HG03558 (cell line): ENCODE data around the gene ADSS1.
"Not testable (repeated sequence)": the region's sequence is repeated elsewhere in the genome, so short reads cannot be mapped to it uniquely, and the experiment has no call there.

Experiments
- ATAC-seq: cut with Tn5 transposase; IDR thresholded peaks from one replicate; pipeline ENCODE4 v1.9.1; 2021; ENCODE audit warnings: moderate number of reproducible peaks; ENCODE audit not compliant: unreplicated experiment; ENCODE audit errors: extremely low read depth

The ADSS1 gene

DNA sequence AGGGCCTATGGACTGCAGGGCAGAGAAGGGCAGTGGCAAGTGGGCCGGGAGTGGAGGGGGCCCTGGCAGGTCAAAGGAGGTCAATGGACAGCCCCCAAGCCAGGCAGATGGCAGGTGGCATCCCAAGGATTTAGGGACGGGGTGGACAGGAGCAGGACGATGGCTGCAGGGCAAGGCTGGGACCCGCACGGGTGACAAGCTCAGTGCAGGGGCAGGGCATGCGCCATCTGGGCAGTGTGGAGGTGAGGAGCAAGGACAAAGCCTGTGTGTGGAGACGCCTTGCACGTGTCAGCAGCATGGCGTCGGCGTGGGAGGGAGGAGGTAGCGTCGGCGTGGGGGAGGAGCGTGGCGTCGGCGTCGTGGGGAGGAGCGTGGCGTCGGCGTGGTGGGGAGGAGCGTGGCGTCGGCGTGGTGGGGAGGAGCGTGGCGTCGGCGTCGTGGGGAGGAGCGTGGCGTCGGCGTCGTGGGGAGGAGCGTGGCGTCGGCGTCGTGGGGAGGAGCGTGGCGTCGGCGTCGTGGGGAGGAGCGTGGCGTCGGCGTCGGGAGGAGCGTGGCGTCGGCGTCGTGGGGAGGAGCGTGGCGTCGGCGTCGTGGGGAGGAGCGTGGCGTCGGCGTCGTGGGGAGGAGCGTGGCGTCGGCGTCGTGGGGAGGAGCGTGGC is 5.3 kb downstream of the ADSS1 start:
- ATAC-seq = not testable (repeated sequence)

DNA sequence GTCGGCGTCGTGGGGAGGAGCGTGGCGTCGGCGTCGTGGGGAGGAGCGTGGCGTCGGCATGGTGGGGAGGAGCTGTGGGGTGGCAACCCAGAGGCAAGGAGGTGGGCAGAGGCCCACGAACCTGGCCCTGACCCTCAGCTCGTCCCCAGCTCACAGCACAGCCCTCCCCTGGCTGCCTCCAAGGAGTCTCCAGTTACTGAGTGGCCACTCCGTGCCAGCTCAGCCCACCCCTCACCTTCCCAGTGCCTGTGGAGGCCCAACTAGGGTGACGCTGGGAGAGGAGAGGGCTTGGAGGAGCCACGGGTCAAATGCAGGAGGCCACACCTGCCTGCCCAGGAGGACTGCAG is 5.8 kb downstream of the ADSS1 start:
- ATAC-seq = no peak

GRCh38 chr14:104730487-104730886 is 6.5 kb downstream of the ADSS1 start:
- ATAC-seq = no peak

DNA sequence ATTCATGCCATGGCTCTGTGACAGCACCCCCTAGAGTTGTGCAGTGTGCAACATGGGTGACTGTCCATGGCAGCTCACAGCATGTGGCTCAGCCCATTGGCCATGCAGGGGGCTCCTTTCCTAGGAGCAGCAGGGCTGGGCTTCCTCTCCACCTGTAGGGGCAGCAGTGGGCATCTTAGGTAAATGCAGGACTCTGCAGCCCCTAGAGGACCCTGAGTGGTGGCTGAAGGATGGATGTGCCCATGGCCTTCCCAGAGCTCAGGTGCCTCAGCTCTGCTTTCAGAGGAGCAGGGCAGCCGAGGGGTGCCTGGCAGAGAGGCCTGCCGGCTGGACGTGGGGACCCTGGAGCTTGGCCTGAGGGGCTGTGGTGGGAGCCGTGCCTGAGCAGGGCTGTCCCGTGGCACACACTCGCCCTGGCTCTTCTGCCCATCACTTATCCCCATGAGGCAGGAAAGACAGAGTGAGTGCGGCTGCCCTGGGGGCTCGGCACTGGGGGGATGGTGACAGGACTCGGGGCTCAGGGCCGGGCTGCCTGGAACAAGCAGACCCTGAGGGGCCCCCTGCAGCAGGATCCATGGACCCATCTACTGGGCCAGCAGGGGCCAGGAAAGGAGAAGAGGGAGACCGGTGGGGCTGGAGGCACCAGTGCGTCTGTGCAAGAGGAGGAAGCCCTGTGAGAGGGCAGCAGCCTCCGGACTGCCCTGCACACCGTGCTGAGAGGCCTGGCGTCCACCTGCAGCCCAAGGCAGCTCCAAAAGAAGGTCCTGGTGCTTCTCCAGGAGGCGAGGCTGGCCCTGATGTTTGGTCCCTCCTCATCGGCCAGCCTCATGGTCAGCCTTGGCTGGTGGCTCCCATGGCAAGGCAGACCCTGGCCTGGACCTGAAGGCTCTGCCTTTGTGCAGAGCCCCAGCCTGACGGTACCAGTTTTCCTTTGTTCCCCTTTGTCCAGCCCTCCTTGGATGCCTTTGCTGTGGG is 7.6 kb downstream of the ADSS1 start:
- ATAC-seq = no peak

- ATAC-seq = no peak
Measured at GRCh38 chr14:104732355-104732804, 8.4 kb downstream of the ADSS1 start.

GRCh38 chr14:104732931-104733681 is 9.1 kb downstream of the ADSS1 start:
- ATAC-seq = no peak

DNA sequence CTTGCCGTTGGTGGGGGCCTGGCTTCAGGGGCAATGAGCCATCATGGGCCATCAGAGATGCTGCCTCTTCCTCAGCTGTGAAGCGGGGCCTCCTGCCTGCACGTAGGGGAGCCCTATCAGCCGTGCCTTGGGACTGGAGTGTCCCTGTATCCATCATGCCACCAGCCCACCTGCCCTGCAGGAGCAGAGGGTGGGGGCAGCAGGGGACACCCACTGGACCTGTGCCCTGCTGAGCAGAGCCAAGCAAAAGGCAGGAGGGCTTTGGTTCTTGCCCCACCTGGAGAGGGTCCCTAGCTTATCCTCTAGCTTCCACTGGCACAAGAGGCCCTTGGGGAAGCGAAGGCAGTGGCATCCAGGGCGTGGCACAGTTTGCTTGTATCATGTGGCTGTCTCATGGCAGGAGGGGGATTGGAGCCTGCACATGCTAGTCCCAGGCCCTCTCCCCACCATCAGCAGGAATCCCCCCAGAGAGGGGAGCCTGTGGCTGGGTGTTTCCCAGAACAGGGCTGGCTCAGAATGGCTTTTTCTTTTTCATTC is 10.1 kb downstream of the ADSS1 start:
- ATAC-seq = no peak

- ATAC-seq = no peak
Measured at GRCh38 chr14:104734601-104734990, 10.6 kb downstream of the ADSS1 start.

GRCh38 chr14:104734991-104735779 is 11.2 kb downstream of the ADSS1 start:
- ATAC-seq = no peak

GRCh38 chr14:104735830-104736642 is 12.0 kb downstream of the ADSS1 start:
- no peak for ATAC-seq

GRCh38 chr14:104738375-104739019 is 14.5 kb downstream of the ADSS1 start:
- no peak for ATAC-seq

DNA sequence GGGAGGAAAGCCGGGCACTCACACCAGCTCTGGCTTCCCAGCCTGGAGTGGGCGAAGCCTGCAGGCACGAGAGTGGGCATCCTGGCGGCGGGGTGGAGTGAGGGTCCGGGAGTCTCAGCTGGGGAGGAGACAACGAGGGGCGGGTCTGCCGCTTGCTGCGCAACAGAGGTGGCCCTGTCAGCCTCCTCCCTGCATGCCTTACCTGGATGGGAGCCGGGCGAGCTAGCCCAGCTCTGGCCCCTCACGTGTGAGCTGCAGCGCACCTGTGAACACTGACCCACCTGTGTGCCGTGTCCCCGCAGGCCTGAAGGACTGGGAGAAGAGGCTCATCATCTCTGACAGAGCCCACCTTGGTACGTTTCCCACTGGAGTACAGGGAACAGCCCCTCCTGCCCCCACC is 15.0 kb downstream of the ADSS1 start:
- no peak for ATAC-seq

DNA sequence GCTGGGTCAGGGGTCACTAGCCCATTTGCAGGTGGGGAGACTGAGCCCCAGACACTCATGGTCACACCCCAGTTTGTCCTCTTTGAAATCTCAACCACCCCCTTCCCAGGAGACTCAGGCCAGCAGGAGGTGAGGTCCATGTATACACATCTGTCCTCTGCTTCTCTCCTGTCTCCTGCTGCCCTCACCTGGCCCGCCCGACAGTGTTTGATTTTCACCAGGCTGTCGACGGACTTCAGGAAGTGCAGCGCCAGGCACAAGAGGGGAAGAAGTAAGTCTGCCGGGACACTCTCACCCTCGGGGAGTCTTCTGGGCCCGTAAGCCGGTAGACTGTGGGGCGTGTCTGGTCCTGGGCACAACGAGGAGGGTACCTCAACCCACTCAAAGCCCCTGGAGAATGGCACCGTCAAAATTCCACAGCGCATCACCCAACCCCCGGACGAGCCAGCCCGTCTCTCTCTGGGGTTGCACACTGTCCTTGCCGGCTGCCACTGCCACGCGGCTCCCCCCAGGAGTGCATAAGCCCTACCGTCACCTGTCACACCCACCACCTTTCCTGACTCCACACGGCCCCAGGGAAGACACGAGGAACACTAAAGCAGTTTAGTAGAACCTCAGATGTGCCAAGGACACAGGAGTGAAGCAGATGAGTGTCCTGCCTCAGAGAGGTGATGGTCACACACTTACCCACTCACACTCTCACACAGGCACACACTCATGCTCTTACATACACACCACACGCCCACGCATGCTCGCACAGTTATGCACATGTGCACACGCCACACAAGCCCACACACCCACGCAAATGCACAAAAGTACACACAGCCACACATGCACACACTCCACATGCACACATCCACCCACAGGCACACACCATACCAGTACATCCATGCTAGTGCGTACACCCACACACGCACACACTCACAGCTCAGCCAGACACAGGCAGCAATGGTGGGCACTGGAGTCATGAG is 15.8 kb downstream of the ADSS1 start:
- ATAC-seq = no peak

DNA sequence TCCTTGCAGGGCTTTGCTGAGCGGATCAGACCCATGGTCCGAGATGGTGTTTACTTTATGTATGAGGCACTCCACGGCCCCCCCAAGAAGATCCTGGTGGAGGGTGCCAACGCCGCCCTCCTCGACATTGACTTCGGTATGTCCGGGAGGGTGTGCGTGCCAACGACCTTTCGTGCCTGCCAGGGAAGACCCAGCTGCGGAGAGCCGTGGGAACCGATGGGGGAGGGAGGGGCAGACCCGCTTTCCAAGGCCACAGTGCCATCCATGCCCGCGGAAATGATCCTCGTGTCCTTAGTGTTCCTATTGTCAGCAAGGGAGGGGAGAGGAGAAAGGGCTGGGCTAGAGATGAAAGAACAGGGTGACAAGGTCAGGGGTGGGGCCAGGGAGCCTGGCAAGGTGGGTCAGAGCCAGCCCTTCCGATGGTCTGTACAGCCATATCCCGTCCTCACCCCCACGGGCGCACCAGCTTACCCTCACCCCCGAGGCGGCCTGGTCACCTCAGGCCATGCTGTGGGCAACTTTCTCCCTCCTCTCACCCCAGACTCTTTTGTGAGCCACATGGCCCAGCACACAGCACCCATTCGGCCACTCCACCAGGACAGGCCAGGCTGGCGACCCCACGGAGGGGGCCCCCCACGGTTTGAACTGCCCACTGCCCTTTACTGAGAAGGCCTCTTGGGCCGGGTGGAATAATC is 17.2 kb downstream of the ADSS1 start:
- ATAC-seq = no peak

DNA sequence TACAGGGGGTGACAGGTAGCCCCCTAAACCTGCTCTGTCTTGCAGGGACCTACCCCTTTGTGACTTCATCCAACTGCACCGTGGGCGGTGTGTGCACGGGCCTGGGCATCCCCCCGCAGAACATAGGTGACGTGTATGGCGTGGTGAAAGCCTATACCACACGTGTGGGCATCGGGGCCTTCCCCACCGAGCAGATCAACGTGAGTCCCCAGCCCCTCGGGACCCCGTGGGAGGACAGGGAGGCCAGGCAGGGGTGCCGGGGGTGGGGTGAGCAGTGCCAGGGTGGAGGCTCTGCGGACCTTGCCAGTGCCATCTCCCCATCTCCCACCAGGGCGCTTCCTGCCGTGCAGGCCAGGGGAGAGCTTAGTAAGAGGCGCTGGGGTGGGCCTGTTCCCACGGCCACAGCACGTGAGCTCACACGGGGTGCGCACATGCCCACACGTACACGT is 17.8 kb downstream of the ADSS1 start:
- no peak for ATAC-seq

GRCh38 chr14:104742586-104743455 is 18.8 kb downstream of the ADSS1 start:
- no peak for ATAC-seq
